ENCODE measurements around the gene NMNAT2. TPM values are rescaled to one million over a fixed set of nuclear protein-coding genes. Genes with fewer than 3 reads are reported as not detected.

NMNAT2 gene
- total RNA-seq, 4 donors from 2014 or later: 0.93 to 2.2 (median 1.9) TPM

DNA sequence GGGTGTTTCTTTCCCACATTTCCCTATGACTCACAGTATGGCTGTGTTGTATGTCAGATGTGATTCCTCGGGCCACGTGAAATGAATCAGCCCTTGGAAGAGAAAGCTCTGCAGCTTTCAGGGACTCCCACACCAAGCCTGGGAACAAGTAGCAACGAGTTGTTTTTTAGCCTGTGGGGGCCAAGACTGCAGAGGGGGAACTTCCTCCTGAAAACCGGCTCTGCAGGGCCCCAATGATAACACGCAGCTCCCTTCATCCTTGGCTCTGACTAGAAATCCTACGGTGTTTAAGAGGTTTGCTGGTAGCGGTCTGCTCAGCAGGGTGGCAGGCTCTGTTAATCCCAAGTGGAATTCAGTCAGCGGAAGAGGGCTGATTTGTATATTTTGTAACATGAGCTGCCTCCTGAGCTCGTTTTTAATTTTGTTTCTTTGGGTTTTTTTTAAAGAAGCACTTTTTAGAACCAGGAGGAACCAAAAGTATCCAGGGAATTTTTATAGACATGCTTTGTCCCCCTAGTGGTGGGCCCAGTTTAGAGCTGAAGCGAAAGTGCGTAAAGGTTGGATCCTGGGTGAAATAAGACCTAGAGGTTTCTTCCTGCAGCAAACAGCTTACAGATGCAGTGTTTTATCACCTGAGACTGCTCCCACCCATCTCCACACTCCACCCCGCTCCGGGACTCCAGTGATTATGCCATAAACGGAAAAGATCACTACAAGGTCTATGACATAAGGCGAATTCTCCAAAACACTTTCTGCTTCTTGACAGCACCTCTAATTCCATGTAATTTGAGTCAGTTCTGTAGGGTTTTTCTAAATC, 183.3 kb downstream of the NMNAT2 start:
- Histone ChIP-seq H3K4me1 (peaks cover 0 to 38% (median 12%) of the 10 kb centered on the region in 3 donors), H3K27me3 (no peaks in the 10 kb centered on the region), H3K27ac (peak overlapping the region; percentile 51 to 84 (median 83)), H3K4me3 (peak overlapping the region; percentile 30 to 43), H3K36me3 (peaks cover 0 to 8% of the 10 kb centered on the region in 2 donors), H3K9me3 (no peaks in the 10 kb centered on the region)
- 12 to 38% methylated on average over 9 to 15 of the region's 15 CpGs for WGBS, 2 donors (ENCODE audit: low coverage in 1 of 2)
- peak; percentile 89 for TF ChIP-seq POLR2AphosphoS5 (IDR thresholded peaks at IDR 0.05)
- TF ChIP-seq, protein P1, sequence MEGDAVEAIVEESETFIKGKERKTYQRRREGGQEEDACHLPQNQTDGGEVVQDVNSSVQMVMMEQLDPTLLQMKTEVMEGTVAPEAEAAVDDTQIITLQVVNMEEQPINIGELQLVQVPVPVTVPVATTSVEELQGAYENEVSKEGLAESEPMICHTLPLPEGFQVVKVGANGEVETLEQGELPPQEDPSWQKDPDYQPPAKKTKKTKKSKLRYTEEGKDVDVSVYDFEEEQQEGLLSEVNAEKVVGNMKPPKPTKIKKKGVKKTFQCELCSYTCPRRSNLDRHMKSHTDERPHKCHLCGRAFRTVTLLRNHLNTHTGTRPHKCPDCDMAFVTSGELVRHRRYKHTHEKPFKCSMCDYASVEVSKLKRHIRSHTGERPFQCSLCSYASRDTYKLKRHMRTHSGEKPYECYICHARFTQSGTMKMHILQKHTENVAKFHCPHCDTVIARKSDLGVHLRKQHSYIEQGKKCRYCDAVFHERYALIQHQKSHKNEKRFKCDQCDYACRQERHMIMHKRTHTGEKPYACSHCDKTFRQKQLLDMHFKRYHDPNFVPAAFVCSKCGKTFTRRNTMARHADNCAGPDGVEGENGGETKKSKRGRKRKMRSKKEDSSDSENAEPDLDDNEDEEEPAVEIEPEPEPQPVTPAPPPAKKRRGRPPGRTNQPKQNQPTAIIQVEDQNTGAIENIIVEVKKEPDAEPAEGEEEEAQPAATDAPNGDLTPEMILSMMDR (IDR thresholded peaks at IDR 0.05): peak; percentile 79 to 83 (median 82)
- TF ChIP-seq POLR2A (IDR thresholded peaks at IDR 0.05): no peak
- peak; percentile 93 for ATAC-seq

DNA sequence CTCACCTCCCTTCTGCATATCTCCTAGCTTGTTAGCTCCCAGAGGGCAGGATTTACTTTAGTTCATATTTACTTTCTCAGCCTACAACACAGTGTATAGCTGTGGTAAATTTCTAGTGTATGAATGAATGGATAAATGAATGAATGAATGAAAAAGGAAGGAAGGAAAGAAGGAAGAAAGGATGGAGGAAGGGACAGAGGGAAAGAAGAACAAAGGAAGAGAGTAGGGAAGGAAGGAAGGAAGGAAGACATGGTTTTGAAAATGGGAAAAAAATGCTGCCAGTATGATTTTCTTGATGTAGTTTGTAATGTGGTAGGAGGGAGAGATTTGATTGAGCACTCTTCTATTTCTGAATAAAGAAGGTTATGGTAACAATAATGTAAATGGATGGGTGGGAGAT, 185.1 kb downstream of the NMNAT2 start:
- no peak for TF ChIP-seq POLR2AphosphoS5 (IDR thresholded peaks at IDR 0.05)
- TF ChIP-seq, protein P1 (IDR thresholded peaks at IDR 0.05): no peak
- TF ChIP-seq POLR2A (IDR thresholded peaks at IDR 0.05): no peak
- no peak for TF ChIP-seq EP300 (IDR thresholded peaks at IDR 0.05)
- ATAC-seq: no peak
- no peaks in the 10 kb centered on the region for H3K36me3 ChIP-seq
- H3K4me3 ChIP-seq: no peak overlapping the region
- H3K27ac ChIP-seq: peak overlapping the region in 1 of 4 donors; percentile 3
- H3K27me3 ChIP-seq: no peaks in the 10 kb centered on the region
- H3K9me3 ChIP-seq: no peaks in the 10 kb centered on the region
- peaks cover 0 to 38% (median 12%) of the 10 kb centered on the region in 3 donors for H3K4me1 ChIP-seq

DNA sequence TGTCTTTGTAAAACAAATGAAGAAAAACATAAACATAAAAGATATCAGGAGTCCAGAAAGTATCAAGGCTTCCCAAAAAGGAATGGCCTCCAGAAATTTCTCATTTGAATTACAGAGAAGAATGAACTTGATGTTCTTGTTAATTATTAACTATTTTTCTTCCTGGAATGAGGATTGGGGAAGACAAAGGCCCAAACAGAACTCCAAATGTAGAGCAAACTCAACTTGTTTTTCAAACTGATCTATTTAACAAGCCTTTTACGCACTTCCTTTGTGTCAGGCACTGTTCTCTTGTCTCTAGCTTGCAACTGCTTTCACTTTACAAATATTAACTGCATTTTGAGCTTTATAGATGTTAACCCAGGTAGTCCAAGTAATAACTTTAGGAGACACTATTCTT, 186.6 kb downstream of the NMNAT2 start:
- Histone ChIP-seq H3K36me3 (peaks cover 0 to 2% of the 10 kb centered on the region in 2 donors), H3K9me3 (no peaks in the 10 kb centered on the region), H3K4me3 (no peak overlapping the region), H3K4me1 (peaks cover 0 to 38% (median 12%) of the 10 kb centered on the region in 3 donors), H3K27me3 (no peaks in the 10 kb centered on the region), H3K27ac (peak overlapping the region in 2 of 4 donors; percentile 18 to 56)
- no peak for TF ChIP-seq EP300 (IDR thresholded peaks at IDR 0.05)
- TF ChIP-seq POLR2A (IDR thresholded peaks at IDR 0.05): no peak
- TF ChIP-seq, protein P1 (IDR thresholded peaks at IDR 0.05): no peak
- TF ChIP-seq POLR2AphosphoS5 (IDR thresholded peaks at IDR 0.05): no peak
- 81 to 100% methylated on average over 1 of the region's 1 CpG for WGBS, 2 donors (ENCODE audit: low coverage in 1 of 2)
- ATAC-seq: no peak

DNA sequence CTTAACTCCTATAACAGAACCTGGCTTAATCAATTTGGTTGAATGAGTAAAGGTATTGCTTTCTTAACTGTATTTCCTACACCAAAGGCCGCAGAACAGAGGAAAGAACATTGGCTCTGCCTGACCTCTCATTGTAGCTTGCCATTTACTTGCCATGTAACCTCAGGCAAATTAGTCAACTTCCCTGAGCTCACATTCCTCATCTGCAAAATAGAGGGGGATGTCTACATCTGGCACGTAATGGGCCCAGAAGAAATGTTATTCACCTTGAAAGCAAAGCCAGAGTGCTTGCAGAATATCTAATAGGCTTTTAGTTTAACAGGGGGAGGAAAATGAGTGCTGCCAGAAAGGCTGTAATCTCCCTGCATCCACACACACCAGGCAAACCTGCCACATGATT, 187.8 kb downstream of the NMNAT2 start:
- Histone ChIP-seq H3K4me1 (peaks cover 0 to 35% (median 11%) of the 10 kb centered on the region in 3 donors), H3K27ac (peak overlapping the region in 1 of 4 donors; percentile 24), H3K4me3 (no peak overlapping the region), H3K27me3 (no peaks in the 10 kb centered on the region), H3K9me3 (no peaks in the 10 kb centered on the region), H3K36me3 (peaks cover 0 to 4% of the 10 kb centered on the region in 2 donors)
- no peak for ATAC-seq
- WGBS, 2 donors (ENCODE audit: low coverage in 1 of 2): 72% methylated on average over 2 of the region's 2 CpGs; no CpG with 5 or more reads in 1 of the 2 donors
- no peak for TF ChIP-seq POLR2AphosphoS5 (IDR thresholded peaks at IDR 0.05)
- TF ChIP-seq EP300 (IDR thresholded peaks at IDR 0.05): no peak
- no peak for TF ChIP-seq POLR2A (IDR thresholded peaks at IDR 0.05)
- TF ChIP-seq, protein P1 (IDR thresholded peaks at IDR 0.05): no peak
